ENCODE results near the gene LIN9.

- TF ChIP-seq YY1 (IDR thresholded peaks at IDR 0.05; ENCODE audit: insufficient read depth, insufficient read length) (no peak), ZNF274 (IDR thresholded peaks at IDR 0.05; ENCODE audit: low read depth, low read length) (no peak)
Measured at GRCh38 chr1:226305184-226305583, 3.8 kb downstream of the LIN9 start.

All from NT2/D1 (cell line).